ENCODE data around the gene MGME1.

Gene MGME1

DNA sequence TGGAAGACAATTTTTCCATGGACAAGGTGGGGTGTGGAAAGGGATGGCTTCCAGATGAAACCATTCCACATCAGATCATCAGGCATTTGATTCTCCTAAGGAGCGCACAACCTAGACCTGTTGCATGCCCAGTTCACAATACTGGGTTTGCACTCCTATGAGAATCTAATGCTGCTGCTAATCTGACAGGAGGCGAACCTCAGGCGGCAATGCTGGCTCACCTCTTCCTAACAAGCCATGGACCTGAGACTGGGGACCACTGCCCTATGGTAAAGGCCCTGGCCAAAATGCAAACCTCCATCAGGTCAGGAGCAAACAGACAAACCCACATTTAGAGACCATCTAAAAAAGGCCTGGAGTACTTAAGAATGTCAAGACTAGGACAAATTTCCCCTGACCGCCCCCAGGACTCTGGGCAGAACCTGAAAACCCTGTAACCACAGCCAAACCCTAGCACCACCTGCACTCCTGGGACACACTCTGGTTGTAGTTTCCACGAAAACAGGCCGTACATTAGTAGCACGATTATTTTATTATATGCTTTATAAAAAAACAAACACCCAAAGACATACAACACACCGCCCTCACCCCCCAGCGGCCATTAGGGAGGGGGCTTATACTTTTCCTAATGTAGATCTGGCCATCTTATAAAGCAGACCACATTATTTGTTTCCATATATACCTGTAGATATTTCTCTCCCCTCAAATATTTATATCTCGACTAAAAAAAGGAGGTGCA is 27.6 kb upstream of the MGME1 start:
- Histone ChIP-seq H3K4me3 (ENCODE audit: insufficient read length, low read depth) (no peak overlapping the region), H3K36me3 (ENCODE audit: insufficient read depth, insufficient read length, low read length) (peaks cover 54% of the 10 kb centered on the region), H3K9me3 (ENCODE audit: insufficient read depth, low read length) (no peaks in the 10 kb centered on the region), H3K9ac (ENCODE audit: insufficient read length, low read depth) (no peak overlapping the region), H3K4me1 (ENCODE audit: insufficient read depth, insufficient read length) (peaks cover 8% of the 10 kb centered on the region), H3K27me3 (ENCODE audit: insufficient read depth, insufficient read length) (no peaks in the 10 kb centered on the region)
- DNase-seq (ENCODE audit: low read depth, low spot score): no peak
- TF ChIP-seq YY1 (IDR thresholded peaks at IDR 0.05; ENCODE audit: insufficient read depth, insufficient read length): no peak
- no peak for TF ChIP-seq SUZ12 (IDR thresholded peaks at IDR 0.05; ENCODE audit: extremely low read depth, insufficient read depth, insufficient read length)
- TF ChIP-seq ZNF274 (IDR thresholded peaks at IDR 0.05; ENCODE audit: low read depth, low read length): no peak

GRCh38 chr20:17941826-17942196 is 27.0 kb upstream of the MGME1 start:
- Histone ChIP-seq H3K27me3 (ENCODE audit: insufficient read depth, insufficient read length) (no peaks in the 10 kb centered on the region), H3K9me3 (ENCODE audit: insufficient read depth, low read length) (no peaks in the 10 kb centered on the region), H3K4me3 (ENCODE audit: insufficient read length, low read depth) (no peak overlapping the region), H3K9ac (ENCODE audit: insufficient read length, low read depth) (no peak overlapping the region), H3K36me3 (ENCODE audit: insufficient read depth, insufficient read length, low read length) (peaks cover 60% of the 10 kb centered on the region), H3K4me1 (ENCODE audit: insufficient read depth, insufficient read length) (peaks cover 8% of the 10 kb centered on the region)
- DNase-seq (ENCODE audit: low read depth, low spot score): no peak
- no peak for TF ChIP-seq ZNF274 (IDR thresholded peaks at IDR 0.05; ENCODE audit: low read depth, low read length)
- TF ChIP-seq SUZ12 (IDR thresholded peaks at IDR 0.05; ENCODE audit: extremely low read depth, insufficient read depth, insufficient read length): no peak
- TF ChIP-seq YY1 (IDR thresholded peaks at IDR 0.05; ENCODE audit: insufficient read depth, insufficient read length): no peak

GRCh38 chr20:17943343-17943742 is 25.5 kb upstream of the MGME1 start:
- no peak overlapping the region for H3K9ac ChIP-seq (ENCODE audit: insufficient read length, low read depth)
- no peaks in the 10 kb centered on the region for H3K27me3 ChIP-seq (ENCODE audit: insufficient read depth, insufficient read length)
- DNase-seq (ENCODE audit: low read depth, low spot score): no peak
- H3K36me3 ChIP-seq (ENCODE audit: insufficient read depth, insufficient read length, low read length): peaks cover 75% of the 10 kb centered on the region
- TF ChIP-seq SUZ12 (IDR thresholded peaks at IDR 0.05; ENCODE audit: extremely low read depth, insufficient read depth, insufficient read length) (no peak), YY1 (IDR thresholded peaks at IDR 0.05; ENCODE audit: insufficient read depth, insufficient read length) (no peak), ZNF274 (IDR thresholded peaks at IDR 0.05; ENCODE audit: low read depth, low read length) (no peak)
- H3K4me1 ChIP-seq (ENCODE audit: insufficient read depth, insufficient read length): peaks cover 8% of the 10 kb centered on the region
- H3K4me3 ChIP-seq (ENCODE audit: insufficient read length, low read depth): no peak overlapping the region
- no peaks in the 10 kb centered on the region for H3K9me3 ChIP-seq (ENCODE audit: insufficient read depth, low read length)

DNA sequence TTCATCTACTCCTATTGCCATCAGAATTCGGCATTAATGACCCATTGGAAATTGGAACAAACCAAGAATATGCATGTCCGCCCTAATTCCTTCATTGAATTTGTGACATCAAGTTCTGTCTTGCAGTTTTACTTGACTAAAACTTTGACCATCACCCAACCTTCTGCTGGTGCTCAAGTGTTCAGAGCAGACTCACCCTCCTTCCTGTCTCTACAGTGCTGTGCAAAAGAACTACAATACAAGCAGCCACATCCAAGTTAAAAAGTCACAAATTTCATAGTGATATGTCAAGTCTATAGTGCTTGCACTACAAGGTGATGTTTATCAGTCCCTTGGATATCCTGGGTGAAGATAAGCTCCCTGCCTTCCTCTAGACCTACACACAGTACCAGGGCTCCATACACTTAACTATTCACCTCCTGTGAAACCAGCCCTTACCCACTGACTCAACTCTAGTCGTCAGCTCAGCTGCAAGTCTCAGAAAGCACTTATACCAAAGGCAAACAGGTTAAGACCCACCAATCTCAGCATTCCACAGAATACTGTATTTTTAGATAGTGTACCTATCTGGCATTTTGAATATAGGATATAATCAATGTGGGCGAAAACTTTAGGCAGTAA is 23.9 kb upstream of the MGME1 start:
- no peak overlapping the region for H3K4me3 ChIP-seq (ENCODE audit: insufficient read length, low read depth)
- peaks cover 2% of the 10 kb centered on the region for H3K4me1 ChIP-seq (ENCODE audit: insufficient read depth, insufficient read length)
- no peak overlapping the region for H3K9ac ChIP-seq (ENCODE audit: insufficient read length, low read depth)
- H3K27me3 ChIP-seq (ENCODE audit: insufficient read depth, insufficient read length): no peaks in the 10 kb centered on the region
- H3K9me3 ChIP-seq (ENCODE audit: insufficient read depth, low read length): no peaks in the 10 kb centered on the region
- TF ChIP-seq ZNF274 (IDR thresholded peaks at IDR 0.05; ENCODE audit: low read depth, low read length): no peak
- TF ChIP-seq SUZ12 (IDR thresholded peaks at IDR 0.05; ENCODE audit: extremely low read depth, insufficient read depth, insufficient read length): no peak
- no peak for TF ChIP-seq YY1 (IDR thresholded peaks at IDR 0.05; ENCODE audit: insufficient read depth, insufficient read length)
- H3K36me3 ChIP-seq (ENCODE audit: insufficient read depth, insufficient read length, low read length): peaks cover 91% of the 10 kb centered on the region
- no peak for DNase-seq (ENCODE audit: low read depth, low spot score)

- H3K27me3 ChIP-seq (ENCODE audit: insufficient read depth, insufficient read length): no peaks in the 10 kb centered on the region
- TF ChIP-seq YY1 (IDR thresholded peaks at IDR 0.05; ENCODE audit: insufficient read depth, insufficient read length): no peak
- TF ChIP-seq SUZ12 (IDR thresholded peaks at IDR 0.05; ENCODE audit: extremely low read depth, insufficient read depth, insufficient read length): no peak
- no peak for TF ChIP-seq ZNF274 (IDR thresholded peaks at IDR 0.05; ENCODE audit: low read depth, low read length)
- no peaks in the 10 kb centered on the region for H3K4me1 ChIP-seq (ENCODE audit: insufficient read depth, insufficient read length)
- no peak overlapping the region for H3K9ac ChIP-seq (ENCODE audit: insufficient read length, low read depth)
- no peak overlapping the region for H3K4me3 ChIP-seq (ENCODE audit: insufficient read length, low read depth)
- H3K9me3 ChIP-seq (ENCODE audit: insufficient read depth, low read length): no peaks in the 10 kb centered on the region
- peaks cover 94% of the 10 kb centered on the region for H3K36me3 ChIP-seq (ENCODE audit: insufficient read depth, insufficient read length, low read length)
- no peak for DNase-seq (ENCODE audit: low read depth, low spot score)
Measured at GRCh38 chr20:17946040-17946439, 22.8 kb upstream of the MGME1 start.

DNA sequence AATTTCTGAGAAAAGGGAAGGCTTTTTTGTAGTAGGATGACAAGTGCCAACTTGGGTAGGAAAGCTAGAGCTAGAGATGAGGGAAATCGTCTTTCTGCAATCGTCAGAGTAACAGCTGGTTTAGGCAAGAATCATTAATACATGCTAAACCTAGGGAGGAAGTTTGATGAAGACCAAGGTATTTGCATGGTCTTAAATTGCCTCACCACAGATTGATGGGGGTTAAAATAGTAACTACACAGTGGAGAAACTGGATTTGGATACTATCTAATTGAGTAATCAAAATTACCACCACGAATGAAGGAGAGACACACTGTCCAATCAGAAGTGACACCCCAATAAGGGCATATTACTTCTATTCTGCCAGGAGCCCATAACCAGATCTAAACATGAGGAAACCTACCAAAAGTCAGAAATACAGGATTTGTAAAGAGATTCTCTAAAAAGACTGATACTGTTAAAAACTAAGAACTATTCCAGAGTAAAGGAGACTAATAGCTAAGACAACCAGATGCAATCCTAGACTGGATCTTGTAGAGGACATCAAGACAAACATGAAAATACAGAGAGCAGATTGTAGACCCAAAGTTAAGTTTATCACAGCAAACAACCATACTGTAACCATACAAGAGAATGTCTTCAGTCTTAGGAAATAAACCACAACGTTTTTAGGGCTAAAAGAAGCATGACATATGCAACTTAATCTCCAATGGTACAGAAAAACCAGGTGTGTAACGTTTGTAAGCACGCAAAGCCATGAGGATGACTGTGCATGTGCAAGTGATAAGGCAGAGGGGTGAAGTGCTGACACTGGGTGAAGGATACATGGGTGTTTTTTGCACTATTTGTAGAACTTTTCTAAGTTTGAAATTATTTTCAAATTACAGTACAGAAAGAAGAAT is 22.0 kb upstream of the MGME1 start:
- H3K4me1 ChIP-seq (ENCODE audit: insufficient read depth, insufficient read length): no peaks in the 10 kb centered on the region

GRCh38 chr20:17947474-17947815 is 21.4 kb upstream of the MGME1 start:
- peaks cover 91% of the 10 kb centered on the region for H3K36me3 ChIP-seq (ENCODE audit: insufficient read depth, insufficient read length, low read length)
- TF ChIP-seq ZNF274 (IDR thresholded peaks at IDR 0.05; ENCODE audit: low read depth, low read length) (no peak), SUZ12 (IDR thresholded peaks at IDR 0.05; ENCODE audit: extremely low read depth, insufficient read depth, insufficient read length) (no peak), YY1 (IDR thresholded peaks at IDR 0.05; ENCODE audit: insufficient read depth, insufficient read length) (no peak)
- no peaks in the 10 kb centered on the region for H3K9me3 ChIP-seq (ENCODE audit: insufficient read depth, low read length)
- no peaks in the 10 kb centered on the region for H3K4me1 ChIP-seq (ENCODE audit: insufficient read depth, insufficient read length)
- no peak overlapping the region for H3K9ac ChIP-seq (ENCODE audit: insufficient read length, low read depth)
- H3K27me3 ChIP-seq (ENCODE audit: insufficient read depth, insufficient read length): no peaks in the 10 kb centered on the region
- DNase-seq (ENCODE audit: low read depth, low spot score): no peak
- no peak overlapping the region for H3K4me3 ChIP-seq (ENCODE audit: insufficient read length, low read depth)

More for the DNA sequence above, 22.0 kb upstream of the MGME1 start:
- Histone ChIP-seq H3K27me3 (ENCODE audit: insufficient read depth, insufficient read length) (no peaks in the 10 kb centered on the region), H3K9me3 (ENCODE audit: insufficient read depth, low read length) (no peaks in the 10 kb centered on the region), H3K9ac (ENCODE audit: insufficient read length, low read depth) (no peak overlapping the region), H3K36me3 (ENCODE audit: insufficient read depth, insufficient read length, low read length) (peaks cover 93% of the 10 kb centered on the region), H3K4me3 (ENCODE audit: insufficient read length, low read depth) (no peak overlapping the region)
- TF ChIP-seq SUZ12 (IDR thresholded peaks at IDR 0.05; ENCODE audit: extremely low read depth, insufficient read depth, insufficient read length) (no peak), ZNF274 (IDR thresholded peaks at IDR 0.05; ENCODE audit: low read depth, low read length) (no peak), YY1 (IDR thresholded peaks at IDR 0.05; ENCODE audit: insufficient read depth, insufficient read length) (no peak)
- no peak for DNase-seq (ENCODE audit: low read depth, low spot score)

All from NT2/D1 (cell line).